Dedifferentiated amniotic fluid mesenchymal stem cell (primary cell): Measurements from ENCODE around the gene CCNG2.
A peak's percentile ranks its signal among the peaks of the same experiment; 100 is the strongest.
"Not testable (repeated sequence)": the region's sequence is repeated elsewhere in the genome, so short reads cannot be mapped to it uniquely, and the experiment has no call there.

Experiments used
- DNase-seq: peaks from one replicate; pipeline ENCODE4 v3.0.0-alpha.2; 2016; ENCODE audit errors: extremely low spot score

CCNG2 gene, protein sequence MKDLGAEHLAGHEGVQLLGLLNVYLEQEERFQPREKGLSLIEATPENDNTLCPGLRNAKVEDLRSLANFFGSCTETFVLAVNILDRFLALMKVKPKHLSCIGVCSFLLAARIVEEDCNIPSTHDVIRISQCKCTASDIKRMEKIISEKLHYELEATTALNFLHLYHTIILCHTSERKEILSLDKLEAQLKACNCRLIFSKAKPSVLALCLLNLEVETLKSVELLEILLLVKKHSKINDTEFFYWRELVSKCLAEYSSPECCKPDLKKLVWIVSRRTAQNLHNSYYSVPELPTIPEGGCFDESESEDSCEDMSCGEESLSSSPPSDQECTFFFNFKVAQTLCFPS

GRCh38 chr4:77156912-77157858, at the start of gene CCNG2:
CCNG2 (plus strand) TSS chr4:77157207; CDS start chr4:77158533, 1,326 bp downstream.
- peak; percentile 92 for DNase-seq

GRCh38 chr4:77110730-77111129, 46.3 kb upstream of the CCNG2 start:
- DNase-seq = no peak

- no peak for DNase-seq
Measured at GRCh38 chr4:77113069-77113468, 43.9 kb upstream of the CCNG2 start.

GRCh38 chr4:77117721-77118120, 39.3 kb upstream of the CCNG2 start:
- no peak for DNase-seq

DNA sequence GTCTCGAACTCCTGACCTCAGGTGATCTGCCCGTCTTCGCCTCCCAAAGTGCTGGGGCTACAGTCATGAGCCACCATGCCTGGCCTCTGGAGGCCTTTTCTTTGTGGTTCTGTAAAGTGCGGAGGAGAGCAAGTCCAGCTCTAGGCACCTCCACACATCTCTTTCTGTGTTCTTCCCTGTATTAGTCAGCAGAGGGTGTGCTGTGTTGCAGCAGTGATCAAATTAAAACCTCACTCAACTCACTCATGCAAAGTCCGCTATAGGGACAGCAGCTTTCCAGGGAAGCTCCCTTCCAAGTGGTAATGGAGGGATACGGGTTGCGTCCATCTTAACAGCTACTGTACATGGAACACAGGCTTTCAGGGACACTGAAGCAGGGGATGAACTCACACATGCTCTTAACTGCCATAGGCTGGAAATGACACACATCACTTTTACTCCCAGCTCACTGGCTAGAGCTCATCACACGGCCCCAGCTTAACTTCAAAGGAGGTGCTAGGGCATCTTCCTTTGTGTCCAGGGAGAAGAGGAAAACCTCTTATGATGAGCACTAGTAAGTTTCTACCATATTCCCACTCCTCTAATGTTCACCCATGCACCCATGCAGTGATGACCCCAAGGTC, 36.0 kb upstream of the CCNG2 start:
- no peak for DNase-seq

GRCh38 chr4:77121736-77122240, 35.2 kb upstream of the CCNG2 start:
- DNase-seq = no peak

DNA sequence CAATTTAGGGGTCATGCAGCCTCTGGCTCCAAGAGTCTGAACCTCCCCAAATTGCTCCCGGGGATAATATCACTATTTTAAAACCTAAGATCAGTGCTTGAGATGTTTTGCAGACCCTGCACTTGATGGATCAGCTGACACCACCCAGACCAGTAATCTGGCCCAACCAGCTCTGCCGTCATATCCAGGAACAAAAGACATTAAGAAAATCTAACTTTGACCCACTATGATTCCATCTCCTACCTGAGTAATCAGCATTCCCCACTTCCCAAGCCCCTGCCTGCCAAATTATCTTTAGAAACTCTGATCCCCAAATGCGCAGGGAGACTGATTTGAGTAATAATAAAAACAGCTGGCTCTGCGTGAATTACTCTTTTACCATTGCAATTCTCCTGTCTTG, 34.4 kb upstream of the CCNG2 start:
- DNase-seq = no peak

DNA sequence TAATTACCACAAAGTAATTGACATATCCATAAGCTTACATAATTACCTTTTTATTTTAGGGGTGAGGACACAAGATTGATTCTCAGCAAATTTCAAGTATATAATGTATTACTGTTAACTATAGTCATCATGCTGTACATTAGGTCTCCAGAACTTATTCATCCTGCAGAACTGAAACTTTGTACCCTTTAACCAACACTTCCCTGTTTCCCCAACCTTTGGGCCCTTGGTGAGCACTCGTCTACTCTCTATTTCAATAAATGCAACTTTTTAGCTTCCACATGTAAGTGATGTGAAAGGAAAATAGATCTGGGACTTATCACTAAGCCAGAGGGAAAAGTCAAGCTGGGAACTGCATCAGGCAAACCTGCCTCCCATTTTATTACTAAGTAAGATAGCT, 33.6 kb upstream of the CCNG2 start:
- DNase-seq = no peak

- no peak for DNase-seq
Measured at GRCh38 chr4:77124576-77124975, 32.4 kb upstream of the CCNG2 start.

DNA sequence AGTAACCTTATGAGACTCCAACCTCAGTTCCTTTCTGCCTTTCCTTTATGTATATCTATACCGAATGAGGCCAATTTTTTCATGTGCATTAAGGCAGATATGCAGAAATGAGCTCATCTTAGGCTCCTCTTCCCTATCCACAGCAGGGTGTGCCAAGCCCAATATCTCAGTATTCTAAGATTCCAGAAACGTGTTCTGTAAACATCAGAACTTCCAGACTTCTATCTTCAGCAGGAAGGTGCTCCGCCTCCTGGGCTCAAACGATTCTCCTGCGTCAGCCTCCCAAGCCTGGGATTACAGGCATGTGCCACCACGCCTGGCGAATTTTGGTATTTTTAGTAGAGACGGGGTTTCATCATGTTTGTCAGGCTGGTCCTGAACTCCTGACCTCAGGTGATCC, 31.0 kb upstream of the CCNG2 start:
- no peak for DNase-seq

DNA sequence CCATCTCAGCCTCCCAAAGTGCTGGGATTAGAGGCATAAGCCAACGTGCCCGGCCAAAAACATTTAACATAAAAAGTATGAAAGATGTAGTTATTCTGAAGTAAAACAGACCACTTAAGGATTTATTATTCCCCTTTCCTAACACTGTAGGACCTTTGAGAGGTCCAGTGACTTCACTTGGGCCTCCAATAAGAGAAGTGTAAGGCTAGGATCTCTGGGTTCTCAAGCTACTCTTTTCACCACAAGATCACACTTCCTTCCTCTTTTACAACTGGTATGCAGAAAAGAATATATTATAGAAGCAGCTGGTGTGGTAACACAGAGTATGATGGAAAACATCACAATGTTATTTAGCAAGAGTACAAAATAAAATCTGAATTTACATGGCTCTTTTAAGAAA, 30.2 kb upstream of the CCNG2 start:
- DNase-seq = no peak

GRCh38 chr4:77127215-77127614, 29.8 kb upstream of the CCNG2 start:
- no peak for DNase-seq

- no peak for DNase-seq
Measured at GRCh38 chr4:77127837-77128621, 29.0 kb upstream of the CCNG2 start.

DNA sequence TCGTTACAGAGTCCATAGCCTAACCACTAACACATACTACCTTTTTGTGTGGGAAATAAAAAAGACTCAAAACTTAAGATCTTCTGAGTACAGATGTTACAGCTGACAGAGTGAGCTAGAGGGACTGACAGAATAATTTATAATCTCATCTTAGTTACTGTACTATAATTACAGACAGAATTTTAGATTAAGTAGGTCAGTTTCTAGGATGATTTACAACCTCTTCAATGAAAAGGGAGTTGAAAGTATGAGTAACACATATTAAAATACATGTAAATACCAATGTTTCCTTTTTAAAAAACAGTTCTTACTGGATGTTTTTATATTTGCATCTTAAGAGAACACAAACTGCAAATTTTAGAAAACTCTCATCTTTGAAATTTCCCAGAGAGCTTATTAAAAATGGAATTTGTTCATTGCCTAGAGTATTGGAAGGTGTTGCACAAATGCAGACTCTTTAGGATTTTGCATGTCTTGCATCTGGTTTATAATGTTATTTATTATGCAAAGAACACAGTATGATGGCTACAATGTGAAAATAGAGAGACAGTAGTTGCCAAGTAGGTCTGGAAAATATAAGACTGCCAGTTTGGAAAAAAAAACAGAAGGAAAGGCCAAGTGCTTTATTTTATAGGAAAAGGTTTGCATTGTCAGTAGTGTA, 24.2 kb upstream of the CCNG2 start:
- no peak for DNase-seq

DNA sequence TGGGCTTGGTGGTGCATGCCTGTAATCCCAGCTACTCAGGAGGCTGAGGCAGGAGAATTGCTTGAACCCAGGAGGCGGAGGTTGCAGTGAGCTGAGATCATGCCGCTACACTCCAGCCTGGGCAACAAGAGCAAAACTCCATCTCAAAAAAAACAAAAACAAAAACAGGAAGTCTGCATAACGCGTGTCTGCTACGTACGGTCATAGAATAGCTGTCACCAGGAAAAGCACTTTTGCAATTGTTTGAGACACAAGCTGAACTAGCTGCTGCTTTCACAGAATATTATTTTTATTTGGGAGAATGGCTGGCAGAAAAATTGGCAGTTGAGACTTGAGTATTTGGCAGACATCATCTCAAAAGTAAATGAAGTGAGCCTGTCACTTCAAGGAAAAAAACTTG, 19.6 kb upstream of the CCNG2 start:
- DNase-seq = not testable (repeated sequence)

DNA sequence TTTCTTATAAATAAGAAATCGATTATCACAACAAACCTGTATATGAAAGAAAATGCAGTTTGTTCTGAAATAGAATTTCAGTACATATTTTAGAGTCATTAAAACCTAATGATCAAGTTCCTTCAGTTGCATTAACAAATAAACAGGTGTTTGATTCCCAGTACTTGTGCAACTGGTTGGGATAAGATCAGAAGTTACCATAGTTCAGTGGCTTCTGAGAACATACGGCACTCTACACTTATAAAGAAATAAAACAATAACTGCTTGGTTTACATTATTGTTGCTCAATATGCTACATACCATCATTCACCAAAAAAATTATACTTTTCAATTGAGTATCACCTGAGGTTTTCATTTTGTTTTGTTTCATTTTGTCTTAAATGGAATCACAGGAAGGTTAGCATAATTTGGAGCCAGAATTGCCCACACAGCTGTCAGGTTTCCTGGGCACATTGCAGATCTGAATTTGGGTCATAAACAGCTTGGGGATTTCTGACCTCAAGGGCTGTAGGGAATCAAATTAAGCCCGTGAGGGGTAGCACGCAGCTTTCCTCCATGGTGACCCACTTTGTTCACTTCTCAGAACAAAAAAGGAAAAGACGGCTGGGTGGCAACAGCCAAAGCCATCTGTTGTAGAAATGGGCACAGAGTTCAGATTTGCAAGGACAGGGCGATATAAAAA, 14.9 kb upstream of the CCNG2 start:
- DNase-seq = no peak

- DNase-seq = no peak
Measured at GRCh38 chr4:77142646-77143028, 14.4 kb upstream of the CCNG2 start.

- no peak for DNase-seq
Measured at GRCh38 chr4:77143091-77143490, 13.9 kb upstream of the CCNG2 start.

DNA sequence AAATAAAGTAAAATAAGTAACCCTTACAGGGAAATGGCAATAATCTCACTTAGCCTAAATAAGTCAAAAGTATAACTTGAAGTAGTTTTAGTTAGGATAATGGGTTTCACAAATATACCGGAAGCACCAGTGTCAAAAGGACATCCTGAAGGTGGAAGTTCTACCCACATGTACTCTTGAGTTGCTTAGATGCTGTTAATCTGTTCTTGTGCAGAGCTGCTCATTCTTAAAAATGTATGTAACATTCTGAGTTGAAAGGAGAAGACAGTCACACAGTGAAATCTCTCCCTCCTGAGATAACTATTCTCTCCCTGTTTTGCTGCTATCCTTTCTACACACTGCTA, 11.2 kb upstream of the CCNG2 start:
- no peak for DNase-seq
